GM13977 (cell line): ENCODE data around the gene INPP4A.

Source experiments
- DNase-seq: peaks from one replicate; pipeline ENCODE4 v3.0.0; 2012; ENCODE audit warnings: low spot score
- CTCF ChIP-seq: IDR thresholded peaks from 2 replicates; pipeline ENCODE4 v1.5.1; 2012; ENCODE audit warnings: mild to moderate bottlenecking, control low read depth; ENCODE audit not compliant: insufficient read depth; ENCODE audit errors: extremely low read depth, missing control alignments
- in situ Hi-C: fragments of 300-500 bp; cut with MboI; formaldehyde crosslinking; loops from one replicate; pipeline ENCODE4 v1.12.0; 2022; ENCODE audit warnings: low sequenced_read_pairs, low pct_unique_long_range_greater_than_20kb, mixed read lengths, inconsistent platforms; ENCODE audit not compliant: unreplicated experiment

INPP4A gene

GRCh38 chr2:98446850-98447249, 2.2 kb downstream of the INPP4A start:
- no peak for TF ChIP-seq CTCF
- no peak for DNase-seq
- in situ Hi-C loops = no loop called here

GRCh38 chr2:98448441-98449145, 3.9 kb downstream of the INPP4A start:
- no peak for TF ChIP-seq CTCF
- no peak for DNase-seq
- in situ Hi-C loops = no loop called here

DNA sequence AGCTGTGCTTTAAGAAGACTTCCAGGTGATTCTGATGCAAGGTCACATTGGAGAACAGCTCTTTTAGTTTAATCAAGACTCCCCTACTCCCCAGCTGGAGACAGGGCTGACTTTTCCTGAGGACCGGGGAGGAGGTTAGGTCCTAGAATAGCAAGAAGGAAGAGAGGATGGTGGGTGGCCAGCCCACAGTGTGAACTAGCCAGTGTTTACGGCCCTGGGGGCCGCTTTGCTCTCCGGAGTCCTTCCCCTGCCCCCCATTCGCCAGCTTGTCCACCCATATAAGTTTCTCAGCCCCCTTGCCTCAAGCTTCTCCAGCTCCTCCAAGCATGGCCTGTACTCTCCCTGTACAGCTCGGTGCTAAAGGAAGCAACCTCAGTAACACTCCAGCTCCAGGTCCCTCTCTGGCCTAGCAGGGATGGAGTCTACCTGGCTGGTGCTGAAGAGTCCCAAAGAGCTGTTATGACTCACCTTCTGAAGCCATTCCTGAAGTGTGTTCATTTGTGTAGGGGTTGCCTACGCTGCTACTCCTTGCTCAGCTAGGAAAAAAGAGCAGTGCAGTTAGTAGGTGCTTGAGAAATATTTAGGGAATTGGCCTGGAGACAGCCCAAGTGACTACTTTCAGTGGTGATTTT, 7.9 kb downstream of the INPP4A start:
- in situ Hi-C loops = no loop called here
- no peak for DNase-seq
- TF ChIP-seq CTCF = no peak

DNA sequence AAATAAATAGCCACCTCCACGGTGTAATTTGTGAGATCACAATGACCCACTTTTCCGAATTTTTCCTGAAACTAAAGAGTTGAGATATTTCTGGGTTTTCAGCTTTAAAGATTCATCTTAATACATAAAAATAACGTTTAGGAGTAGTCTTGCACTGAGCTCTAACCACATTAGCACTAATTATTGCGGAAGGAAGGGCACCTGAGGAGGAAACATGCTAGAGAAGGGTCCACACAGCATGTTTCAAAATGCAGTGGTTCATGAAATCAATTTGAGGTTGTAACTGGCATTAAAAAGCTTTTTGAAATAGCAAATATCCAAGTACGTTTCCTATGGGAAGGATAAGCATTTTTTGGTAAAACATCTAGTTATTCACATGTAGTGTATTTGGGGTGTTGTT, 8.4 kb downstream of the INPP4A start:
- in situ Hi-C loops = no loop called here
- no peak for TF ChIP-seq CTCF
- no peak for DNase-seq

GRCh38 chr2:98453531-98453930, 8.9 kb downstream of the INPP4A start:
- TF ChIP-seq CTCF = no peak
- in situ Hi-C loops = no loop called here
- DNase-seq = no peak

DNA sequence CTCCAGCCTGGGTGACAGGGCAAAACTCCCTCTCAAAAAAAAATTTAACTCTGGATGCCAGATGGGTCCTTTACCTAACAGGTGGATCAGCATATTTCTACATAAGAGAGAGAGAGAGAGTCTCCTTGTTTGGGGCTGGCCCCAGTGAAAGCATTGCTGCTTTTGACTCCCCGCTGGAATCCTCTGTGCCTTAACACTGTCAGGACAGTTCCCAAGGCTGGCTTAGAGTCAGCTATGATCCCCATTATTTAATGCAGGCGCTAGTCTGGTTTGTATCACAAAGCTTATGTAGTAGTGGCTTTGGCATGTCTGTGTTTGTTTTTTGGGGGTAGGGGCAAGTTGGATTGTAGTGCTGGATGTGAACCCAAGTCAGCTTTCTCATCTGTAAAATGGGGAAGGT, 9.4 kb downstream of the INPP4A start:
- no peak for DNase-seq
- in situ Hi-C loops = no loop called here
- TF ChIP-seq CTCF = no peak
